GM13977 (cell line): ENCODE results near the gene GLI1.

Experiments used
- DNase-seq: peaks from one replicate; pipeline ENCODE4 v3.0.0; 2012; ENCODE audit warnings: low spot score
- CTCF ChIP-seq: IDR thresholded peaks from 2 replicates; pipeline ENCODE4 v1.5.1; 2012; ENCODE audit warnings: mild to moderate bottlenecking, control low read depth; ENCODE audit not compliant: insufficient read depth; ENCODE audit errors: extremely low read depth, missing control alignments
- in situ Hi-C: fragments of 300-500 bp; cut with MboI; formaldehyde crosslinking; loops from one replicate; pipeline ENCODE4 v1.12.0; 2022; ENCODE audit warnings: low sequenced_read_pairs, low pct_unique_long_range_greater_than_20kb, mixed read lengths, inconsistent platforms; ENCODE audit not compliant: unreplicated experiment

GLI1 gene

GRCh38 chr12:57470286-57470969 lies 10.8 kb downstream of the GLI1 start:
- TF ChIP-seq CTCF = no peak
- DNase-seq = peak; percentile 5
- in situ Hi-C loops = no loop called here

GRCh38 chr12:57470970-57471656 lies 11.5 kb downstream of the GLI1 start:
- no peak for TF ChIP-seq CTCF
- in situ Hi-C loops = no loop called here
- no peak for DNase-seq

- no peak for DNase-seq
- in situ Hi-C loops = no loop called here
- no peak for TF ChIP-seq CTCF
Observed at GRCh38 chr12:57471661-57472060, 12.1 kb downstream of the GLI1 start.

- TF ChIP-seq CTCF = no peak
- in situ Hi-C loops = no loop called here
- DNase-seq = no peak
Observed at GRCh38 chr12:57472391-57472790, 12.8 kb downstream of the GLI1 start.

GRCh38 chr12:57473392-57473791 lies 13.8 kb downstream of the GLI1 start:
- no peak for DNase-seq
- in situ Hi-C loops = no loop called here
- no peak for TF ChIP-seq CTCF

GRCh38 chr12:57473886-57474285 lies 14.3 kb downstream of the GLI1 start:
- TF ChIP-seq CTCF = no peak
- in situ Hi-C loops = no loop called here
- DNase-seq = no peak
